Superior temporal gyrus (tissue), 1 donor: Measurements from ENCODE around the gene RANGAP1.

Experiments used
- DNase-seq: peaks from one replicate; pipeline ENCODE4 v3.0.0-alpha.2; 2016; ENCODE audit errors: extremely low spot score

The RANGAP1 gene

GRCh38 chr22:41201141-41201540 lies 84.8 kb downstream of the RANGAP1 start:
- no peak for DNase-seq

- no peak for DNase-seq
Observed at GRCh38 chr22:41198027-41198580, 87.9 kb downstream of the RANGAP1 start.

- DNase-seq: peak; percentile 83
Observed at GRCh38 chr22:41197038-41197972, 88.7 kb downstream of the RANGAP1 start.
